Stimulated activated CD8-positive, alpha-beta memory T cell treated with anti-CD3 and anti-CD28 coated beads, Interleukin-4, amount 100 ng/mL, for 1 hour (primary cell): ENCODE results near the gene ZCCHC14.
"Not testable (repeated sequence)": the region's sequence is repeated elsewhere in the genome, so short reads cannot be mapped to it uniquely, and the experiment has no call there.

Experiments
- DNase-seq, 2 donors: peaks; one replicate each; pipeline ENCODE4 v3.0.0-alpha.2; 2020; ENCODE audit warnings: low read depth in 2 of 2, low spot score in 1 of 2

ZCCHC14 gene

DNA sequence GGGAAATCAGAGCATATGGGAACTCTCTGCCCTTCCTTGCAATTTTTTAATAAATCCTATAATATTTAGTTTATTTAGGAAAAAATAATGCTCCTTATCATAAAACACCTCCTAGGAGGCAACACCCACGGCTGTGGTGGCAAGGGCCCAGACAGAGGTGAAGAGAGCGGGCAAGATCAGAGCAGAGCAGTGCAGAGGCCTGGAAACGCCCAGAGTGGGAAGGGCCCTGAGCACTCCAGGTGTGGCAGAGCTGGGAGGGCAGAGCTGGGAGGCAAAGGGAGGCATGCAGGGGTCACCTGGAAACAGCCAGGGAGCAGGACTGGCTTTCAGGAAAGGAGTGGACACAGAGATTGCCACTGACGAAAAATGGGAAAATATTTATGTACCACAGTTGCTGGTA is 126.5 kb downstream of the ZCCHC14 start:
- DNase-seq: no peak

DNA sequence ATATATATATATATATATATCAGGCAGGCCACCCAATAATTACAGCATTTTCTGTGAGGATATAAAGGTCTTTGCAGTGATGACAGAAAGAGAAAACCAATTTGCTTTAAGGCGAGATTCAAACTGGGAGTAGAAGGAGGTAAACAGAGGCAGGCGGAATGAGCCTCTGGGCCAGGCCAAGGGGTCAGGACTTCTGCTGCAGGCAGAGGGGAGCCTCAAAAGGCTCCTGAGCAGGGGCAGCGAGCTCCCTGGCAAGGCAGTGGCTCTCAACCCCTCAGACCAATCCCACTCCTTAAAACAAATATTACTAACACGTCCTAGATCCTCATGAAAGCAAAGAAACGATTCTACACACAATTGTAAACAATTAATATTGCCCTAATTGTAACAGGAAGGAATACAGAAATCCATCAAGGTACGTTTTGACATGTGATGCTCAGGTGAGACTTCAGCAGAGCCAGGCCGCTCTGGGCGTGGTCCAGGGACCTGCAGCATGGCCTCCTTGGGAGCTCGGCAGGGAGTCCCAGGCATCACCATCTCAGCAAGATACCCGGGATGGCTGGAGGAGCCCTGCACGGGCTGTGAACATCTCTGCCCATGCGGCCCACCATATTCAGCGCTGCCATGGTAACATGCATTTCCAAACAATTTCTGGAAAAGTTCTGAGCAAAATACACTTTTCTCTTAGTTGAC is 127.7 kb downstream of the ZCCHC14 start:
- no peak for DNase-seq

DNA sequence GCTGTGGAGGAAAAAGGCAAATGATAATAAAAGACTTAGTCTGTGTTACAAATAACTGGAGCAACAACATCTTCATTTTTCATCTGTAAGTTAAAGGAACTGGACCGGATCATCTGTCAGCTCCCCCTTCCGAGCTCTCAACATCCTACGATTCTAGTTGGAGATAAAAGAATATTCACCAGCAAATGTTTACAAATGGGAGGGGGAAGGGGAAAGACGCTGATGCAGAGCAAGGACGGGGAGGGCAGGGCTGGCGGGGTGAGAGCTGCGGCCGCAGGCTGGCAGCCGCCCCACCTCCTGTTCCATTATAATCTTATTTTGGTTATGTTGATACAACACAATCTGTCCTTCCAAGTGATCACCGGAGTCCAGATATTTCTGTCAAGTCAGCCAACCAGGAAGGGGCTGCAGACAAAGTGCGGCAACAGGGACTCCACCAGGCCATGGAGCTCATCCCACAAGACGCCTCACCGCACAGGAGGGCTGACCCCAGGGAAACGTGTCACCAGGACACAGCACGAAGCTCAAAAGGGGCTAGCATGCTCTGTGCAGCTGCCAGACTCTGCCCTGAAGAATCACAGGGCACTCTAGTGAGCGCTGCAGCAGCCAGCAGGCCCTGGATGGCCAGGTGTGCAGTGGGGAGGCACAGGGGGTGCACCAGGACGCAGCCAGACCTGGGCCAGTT is 128.9 kb downstream of the ZCCHC14 start:
- no peak for DNase-seq

DNA sequence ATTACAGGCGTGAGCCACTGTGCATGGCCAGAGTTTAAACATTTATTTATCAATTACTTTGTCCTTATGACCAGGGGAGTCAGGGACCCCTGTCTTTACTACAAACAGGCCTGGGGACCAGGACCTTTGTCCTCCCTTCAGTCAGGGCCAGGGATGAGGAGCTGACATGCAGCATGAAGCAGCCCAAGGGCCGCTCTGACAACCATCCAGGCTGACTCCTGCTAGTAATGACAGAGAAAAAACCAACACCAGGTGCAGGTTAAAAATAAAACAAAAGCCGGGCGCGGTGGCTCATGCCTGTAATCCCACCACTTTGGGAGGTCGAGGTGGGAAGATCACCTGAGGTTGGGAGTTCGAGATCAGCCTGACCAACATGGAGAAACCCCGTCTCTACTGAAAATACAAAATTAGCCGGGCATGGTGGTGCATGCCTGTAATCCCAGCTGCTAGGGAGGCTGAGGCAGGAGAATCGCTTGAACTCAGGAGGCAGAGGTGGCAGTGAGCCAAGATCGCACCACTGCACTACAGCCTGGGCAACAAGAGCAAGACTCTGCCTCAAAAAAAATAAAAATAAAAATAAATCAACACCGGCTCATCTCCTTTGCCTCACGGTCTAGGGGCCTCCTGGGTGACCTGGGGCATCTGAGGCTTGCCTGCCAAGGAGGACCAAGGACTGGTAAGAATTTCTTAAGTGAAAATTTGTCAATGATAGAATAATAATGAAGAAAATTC is 129.8 kb downstream of the ZCCHC14 start:
- DNase-seq: not testable (repeated sequence)

DNA sequence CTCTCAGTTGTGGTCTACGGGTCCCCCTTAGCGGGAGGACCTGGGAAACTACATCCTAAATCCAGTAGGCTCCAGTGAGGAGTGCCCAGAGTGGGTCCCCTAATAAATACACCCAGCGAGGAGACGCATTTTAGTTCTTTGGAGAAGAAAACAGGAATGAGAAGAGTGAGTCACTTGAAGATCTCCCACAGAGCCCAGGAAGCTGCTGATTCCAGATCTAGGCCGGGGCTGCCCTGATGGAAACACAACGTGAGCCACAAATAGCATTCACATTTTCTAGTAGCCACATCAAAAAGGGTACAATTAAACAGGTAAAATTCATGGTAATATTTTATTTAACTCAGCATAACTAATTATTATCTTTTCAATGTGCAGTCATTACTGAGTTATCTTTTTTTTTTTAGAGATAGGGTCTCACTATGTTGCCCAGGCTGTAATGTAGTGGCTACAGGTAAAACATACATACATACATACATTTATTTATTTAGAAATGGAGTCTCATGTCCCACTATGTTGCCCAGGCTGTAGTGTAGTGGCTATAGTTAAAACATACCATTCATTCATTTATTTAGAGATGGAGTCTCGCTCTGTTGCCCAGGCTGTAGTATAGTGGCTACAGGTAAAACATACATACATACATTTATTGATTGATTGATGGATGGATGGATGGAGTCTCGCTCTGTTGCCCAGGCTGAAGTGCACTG is 130.8 kb downstream of the ZCCHC14 start:
- no peak for DNase-seq

DNA sequence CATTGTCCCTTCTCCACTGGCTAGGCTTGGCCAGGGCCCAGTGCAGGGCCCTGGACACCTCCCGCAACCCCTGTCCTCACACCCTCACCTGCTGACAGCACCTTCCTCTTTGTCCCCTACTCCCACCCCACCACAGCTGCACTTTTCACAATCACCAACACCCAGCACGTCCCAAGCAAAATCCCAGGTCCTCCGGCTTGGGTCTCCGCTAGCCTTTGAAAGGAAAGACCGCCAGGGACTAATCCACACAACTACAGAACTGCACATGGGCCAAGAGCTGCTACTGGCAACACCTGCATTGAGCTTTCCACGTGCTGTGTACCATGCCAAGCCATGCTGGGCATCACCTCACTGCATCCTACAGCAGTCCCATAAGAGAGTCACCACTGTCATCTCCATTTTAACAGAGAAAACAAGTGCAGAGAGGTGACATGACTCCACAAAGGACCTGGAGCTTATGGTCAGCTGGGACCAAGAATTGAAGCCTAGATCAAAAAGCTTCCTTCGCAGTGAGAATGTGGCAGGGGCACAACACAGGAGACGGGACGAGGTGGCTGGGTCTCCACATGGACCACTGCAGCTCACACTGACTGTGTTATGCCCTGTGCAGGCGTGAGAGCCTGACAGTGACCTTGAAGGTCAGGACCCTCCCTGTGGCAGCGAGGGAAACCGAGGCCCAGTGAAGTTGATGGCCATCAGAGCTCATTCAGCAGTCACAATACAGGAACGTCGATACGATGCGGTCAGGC is 131.8 kb downstream of the ZCCHC14 start:
- DNase-seq: no peak

GRCh38 chr16:87359121-87359520 is 133.7 kb downstream of the ZCCHC14 start:
- no peak for DNase-seq

DNA sequence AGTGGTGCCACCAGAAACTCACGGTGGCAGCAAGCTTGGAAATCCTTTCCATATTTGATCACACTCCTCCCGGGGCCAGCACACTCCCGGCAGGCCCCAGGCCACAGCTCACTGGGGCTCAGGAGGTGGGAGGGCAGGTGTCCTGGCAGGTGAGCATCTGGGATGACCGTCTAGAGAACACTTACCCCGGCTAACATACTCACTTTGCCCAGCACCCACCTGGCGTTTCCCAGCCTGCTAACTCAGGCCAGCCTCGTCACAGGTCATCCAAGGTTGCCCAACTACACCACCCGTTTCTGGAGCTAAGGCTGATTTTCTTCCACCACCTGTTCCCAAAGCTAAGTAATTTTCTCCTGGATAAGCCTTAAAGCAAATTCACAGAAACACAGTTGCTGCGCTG is 134.1 kb downstream of the ZCCHC14 start:
- DNase-seq: no peak

- DNase-seq: no peak
Measured at GRCh38 chr16:87358250-87358649, 134.6 kb downstream of the ZCCHC14 start.

DNA sequence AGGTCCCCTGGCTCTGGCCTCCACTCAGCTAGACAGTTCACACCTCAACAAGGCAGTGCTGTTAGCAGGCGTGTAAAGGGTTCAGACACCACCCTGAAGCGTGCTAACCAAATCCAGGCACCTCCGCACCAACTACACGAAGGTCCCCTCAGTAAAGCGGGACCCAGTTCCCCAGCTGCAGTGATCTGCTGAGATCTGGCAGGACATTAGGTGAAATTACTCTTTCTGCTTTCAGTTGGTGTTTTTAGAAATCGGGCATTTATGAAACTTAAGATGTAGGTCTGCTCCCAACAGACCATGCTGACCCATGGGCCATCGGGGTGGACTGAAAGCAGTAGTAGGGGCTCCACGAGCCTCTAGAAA is 136.4 kb downstream of the ZCCHC14 start:
- DNase-seq: no peak
